ENCODE data around the gene CCDC186.

CCDC186 gene

GRCh38 chr10:114173921-114174694 is at the start of gene CCDC186:
Gene CCDC186, minus strand, starts transcription at chr10:114174203. Its CDS starts 10,935 bp downstream, at chr10:114163268.
- DNase-seq: peak; percentile 74

- DNase-seq: no peak
Observed at GRCh38 chr10:114223066-114223465, 49.1 kb upstream of the CCDC186 start.

GRCh38 chr10:114221235-114221634 is 47.2 kb upstream of the CCDC186 start:
- DNase-seq: no peak

- DNase-seq: no peak
Observed at GRCh38 chr10:114220281-114220680, 46.3 kb upstream of the CCDC186 start.

- DNase-seq: no peak
Observed at GRCh38 chr10:114215033-114215432, 41.0 kb upstream of the CCDC186 start.

GRCh38 chr10:114212153-114212552 is 38.1 kb upstream of the CCDC186 start:
- DNase-seq: no peak

GRCh38 chr10:114208351-114208750 is 34.3 kb upstream of the CCDC186 start:
- no peak for DNase-seq

- no peak for DNase-seq
Observed at GRCh38 chr10:114207349-114207748, 33.3 kb upstream of the CCDC186 start.

GRCh38 chr10:114206902-114207301 is 32.9 kb upstream of the CCDC186 start:
- no peak for DNase-seq

GRCh38 chr10:114202812-114203211 is 28.8 kb upstream of the CCDC186 start:
- DNase-seq: no peak

- DNase-seq: no peak
Observed at GRCh38 chr10:114199239-114199638, 25.2 kb upstream of the CCDC186 start.

GRCh38 chr10:114195079-114195478 is 21.1 kb upstream of the CCDC186 start:
- no peak for DNase-seq

GRCh38 chr10:114189700-114190099 is 15.7 kb upstream of the CCDC186 start:
- no peak for DNase-seq

GRCh38 chr10:114188900-114189299 is 14.9 kb upstream of the CCDC186 start:
- DNase-seq: no peak

- DNase-seq: no peak
Observed at GRCh38 chr10:114188001-114188400, 14.0 kb upstream of the CCDC186 start.

GRCh38 chr10:114184276-114184675 is 10.3 kb upstream of the CCDC186 start:
- DNase-seq: no peak

GRCh38 chr10:114183563-114183962 is 9.6 kb upstream of the CCDC186 start:
- no peak for DNase-seq

GRCh38 chr10:114181971-114182370 is 8.0 kb upstream of the CCDC186 start:
- DNase-seq: no peak

GRCh38 chr10:114180937-114181336 is 6.9 kb upstream of the CCDC186 start:
- no peak for DNase-seq

GRCh38 chr10:114179747-114180146 is 5.7 kb upstream of the CCDC186 start:
- no peak for DNase-seq

- DNase-seq: no peak
Observed at GRCh38 chr10:114179148-114179547, 5.1 kb upstream of the CCDC186 start, which contains the start of gene TDRD1. Gene TDRD1, plus strand, starts transcription at chr10:114179353. Its CDS starts 8,479 bp downstream, at chr10:114187832.

- no peak for DNase-seq
Observed at GRCh38 chr10:114176511-114176910, 2.5 kb upstream of the CCDC186 start.

- no peak for DNase-seq
Observed at GRCh38 chr10:114175667-114176066, 1.7 kb upstream of the CCDC186 start.

- no peak for DNase-seq
Observed at GRCh38 chr10:114174695-114175188, 739 bp upstream of the CCDC186 start.

GRCh38 chr10:114173603-114173920 is 441 bp downstream of the CCDC186 start:
- no peak for DNase-seq
